Mesenchymal stem cell (in vitro differentiated cells and primary cell): Measurements from ENCODE around the gene ANKRD12.
A peak's percentile ranks its signal among the peaks of the same experiment; 100 is the strongest.

ENCODE experiments used
- DNase-seq: peaks from one replicate; pipeline ENCODE4 v3.0.0-alpha.2; 2013
- H2AFZ ChIP-seq: one replicate; pipeline ENCODE4 v1.6.1; 2013; ENCODE audit warnings: low read depth, mild to moderate bottlenecking, control low read depth, inconsistent platforms, low read length, moderate library complexity
- H2AK5ac ChIP-seq: 2 replicates; pipeline ENCODE4 v1.6.1; 2013; ENCODE audit warnings: low read length, moderate library complexity, mild to moderate bottlenecking, inconsistent platforms; ENCODE audit not compliant: severe bottlenecking
- H2BK120ac ChIP-seq: one replicate; pipeline ENCODE4 v1.6.1; 2013; ENCODE audit warnings: low read depth, mild to moderate bottlenecking, inconsistent platforms, low read length, moderate library complexity
- H2BK12ac ChIP-seq, 2 experiments: one replicate each; pipeline ENCODE4 v1.6.1; 2013; ENCODE audit warnings: inconsistent platforms in 2 of 2, low read length in 2 of 2, mild to moderate bottlenecking in 2 of 2, moderate library complexity in 2 of 2, control low read depth in 1 of 2
- H2BK15ac ChIP-seq: one replicate; pipeline ENCODE4 v1.6.1; 2013; ENCODE audit warnings: mild to moderate bottlenecking, low read depth, inconsistent platforms; ENCODE audit not compliant: poor library complexity, severe bottlenecking
- H2BK5ac ChIP-seq: 2 replicates; pipeline ENCODE4 v1.6.1; 2013; ENCODE audit warnings: low read depth, mild to moderate bottlenecking, low read length, control low read depth, inconsistent platforms; ENCODE audit not compliant: poor library complexity, severe bottlenecking
- H3K14ac ChIP-seq, 2 experiments: one replicate each; pipeline ENCODE4 v1.6.1; 2013; ENCODE audit warnings: inconsistent platforms in 2 of 2, low read length in 2 of 2, control low read depth in 1 of 2, mild to moderate bottlenecking in 1 of 2, moderate library complexity in 1 of 2
- H3K18ac ChIP-seq, 2 experiments: one replicate each; pipeline ENCODE4 v1.6.1; 2013; ENCODE audit warnings: inconsistent platforms in 2 of 2, low read length in 2 of 2, control low read depth in 1 of 2, low read depth in 1 of 2, mild to moderate bottlenecking in 1 of 2
- H3K23ac ChIP-seq, 2 experiments: one replicate each; pipeline ENCODE4 v1.6.1; 2013; ENCODE audit warnings: inconsistent platforms in 2 of 2, low read length in 2 of 2, mild to moderate bottlenecking in 2 of 2, moderate library complexity in 2 of 2, control low read depth in 1 of 2
- H3K27ac ChIP-seq: 2 replicates; pipeline ENCODE4 v1.5.1; 2013; ENCODE audit warnings: mild to moderate bottlenecking, moderate library complexity, low read length, control low read depth, inconsistent platforms; ENCODE audit not compliant: poor library complexity, severe bottlenecking
- H3K27me3 ChIP-seq, 2 experiments: 2 replicates each; pipeline versions ENCODE4 v1.6.1 to v1.7.0; 2013; ENCODE audit warnings: low read length in 2 of 2, mild to moderate bottlenecking in 2 of 2, moderate library complexity in 2 of 2, control low read depth in 1 of 2, inconsistent platforms in 1 of 2; ENCODE audit not compliant: control insufficient read depth in 1 of 2, insufficient read depth in 1 of 2
- H3K36me3 ChIP-seq, 2 experiments: 2 replicates each; pipeline versions ENCODE4 v1.6.1 to v1.7.0; 2013; ENCODE audit warnings: low read length in 2 of 2, control low read depth in 1 of 2, inconsistent platforms in 1 of 2, low read depth in 1 of 2, mild to moderate bottlenecking in 1 of 2; ENCODE audit not compliant: insufficient read depth in 2 of 2, control insufficient read depth in 1 of 2
- H3K4ac ChIP-seq, 2 experiments: one replicate each; pipeline ENCODE4 v1.6.1; 2013; ENCODE audit warnings: inconsistent platforms in 2 of 2, low read length in 2 of 2, mild to moderate bottlenecking in 2 of 2, moderate library complexity in 2 of 2, control low read depth in 1 of 2, low read depth in 1 of 2
- H3K4me1 ChIP-seq: 2 replicates; pipeline ENCODE4 v1.6.1; 2013; ENCODE audit warnings: low read depth, low read length, control low read depth; ENCODE audit not compliant: control insufficient read depth, insufficient read depth
- H3K4me2 ChIP-seq: 2 replicates; pipeline ENCODE4 v1.6.1; 2013; ENCODE audit warnings: low read length, mild to moderate bottlenecking, inconsistent platforms; ENCODE audit not compliant: poor library complexity, severe bottlenecking
- H3K4me3 ChIP-seq, 2 experiments: 2 replicates each; pipeline versions ENCODE4 v1.5.1 to v1.7.0; 2013; ENCODE audit warnings: low read length in 2 of 2, mild to moderate bottlenecking in 2 of 2, control low read depth in 1 of 2, low read depth in 1 of 2; ENCODE audit not compliant: insufficient read depth in 1 of 2
- H3K79me1 ChIP-seq: replicated peaks from 2 replicates; pipeline ENCODE4 v1.6.1; 2013; ENCODE audit warnings: mild to moderate bottlenecking, control low read depth, low read length, inconsistent platforms; ENCODE audit not compliant: poor library complexity, severe bottlenecking
- H3K9ac ChIP-seq: 2 replicates; pipeline ENCODE4 v1.7.0; 2013; ENCODE audit warnings: mild to moderate bottlenecking, low read length, moderate library complexity
- H3K9me3 ChIP-seq: 2 replicates; pipeline ENCODE4 v1.7.0; 2013; ENCODE audit warnings: mild to moderate bottlenecking, low read length; ENCODE audit not compliant: control insufficient read depth
- H4K8ac ChIP-seq: one replicate; pipeline ENCODE4 v1.6.1; 2013; ENCODE audit warnings: inconsistent platforms, mild to moderate bottlenecking, low read length, moderate library complexity
- H4K91ac ChIP-seq: one replicate; pipeline ENCODE4 v1.6.1; 2013; ENCODE audit warnings: mild to moderate bottlenecking, low read length, inconsistent platforms
- WGBS: methylation state at CpG from one replicate; pipeline ENCODE4 v1.1.7; 2013; ENCODE audit warnings: mixed read lengths; 5-methylcytosine and 5-hydroxymethylcytosine counted together

Gene ANKRD12

GRCh38 chr18:9181275-9181674, 44.7 kb downstream of the ANKRD12 start:
- no peak overlapping the region for H4K91ac ChIP-seq
- H3K79me1 ChIP-seq, result peaks cover 10% of the 10 kb centered on the region
- H2BK15ac ChIP-seq, result no peak overlapping the region
- no peaks in the 10 kb centered on the region for H3K9me3 ChIP-seq
- no peak overlapping the region for H2AFZ ChIP-seq
- DNase-seq, result no peak
- H3K14ac ChIP-seq, result no peak overlapping the region
- peak overlapping the region; percentile 66 for H2BK5ac ChIP-seq
- H3K4me1 ChIP-seq, result no peaks in the 10 kb centered on the region
- 100% methylated on average over 1 of the region's 3 CpGs for WGBS
- H3K9ac ChIP-seq, result peak overlapping the region; percentile 38
- no peak overlapping the region for H4K8ac ChIP-seq
- no peak overlapping the region for H3K4me2 ChIP-seq
- H2BK12ac ChIP-seq, result no peak overlapping the region
- no peak overlapping the region for H3K18ac ChIP-seq
- H2AK5ac ChIP-seq, result no peak overlapping the region
- H3K4me3 ChIP-seq, result peak overlapping the region in 1 of 2 experiments; percentile 44
- H3K27ac ChIP-seq, result no peak overlapping the region
- H3K27me3 ChIP-seq, result no peaks in the 10 kb centered on the region
- H3K36me3 ChIP-seq, result peaks cover 3 to 46% of the 10 kb centered on the region in 2 experiments
- H2BK120ac ChIP-seq, result no peak overlapping the region
- no peak overlapping the region for H3K4ac ChIP-seq
- no peak overlapping the region for H3K23ac ChIP-seq

- no peak overlapping the region for H3K27ac ChIP-seq
- H3K9me3 ChIP-seq, result no peaks in the 10 kb centered on the region
- no peak overlapping the region for H2AFZ ChIP-seq
- H2BK12ac ChIP-seq, result no peak overlapping the region
- H2BK15ac ChIP-seq, result no peak overlapping the region
- H2BK5ac ChIP-seq, result no peak overlapping the region
- H3K18ac ChIP-seq, result no peak overlapping the region
- H2BK120ac ChIP-seq, result no peak overlapping the region
- peaks cover 8 to 56% of the 10 kb centered on the region in 2 experiments for H3K36me3 ChIP-seq
- H3K79me1 ChIP-seq, result peaks cover 10% of the 10 kb centered on the region
- DNase-seq, result no peak
- no peaks in the 10 kb centered on the region for H3K27me3 ChIP-seq
- H3K14ac ChIP-seq, result no peak overlapping the region
- no peak overlapping the region for H3K4me3 ChIP-seq
- WGBS, result 69% methylated on average over 4 of the region's 5 CpGs
- H3K4ac ChIP-seq, result no peak overlapping the region
- no peak overlapping the region for H3K9ac ChIP-seq
- H4K91ac ChIP-seq, result no peak overlapping the region
- no peak overlapping the region for H2AK5ac ChIP-seq
- no peak overlapping the region for H3K4me2 ChIP-seq
- H3K4me1 ChIP-seq, result no peaks in the 10 kb centered on the region
- no peak overlapping the region for H4K8ac ChIP-seq
- H3K23ac ChIP-seq, result no peak overlapping the region
Measured at GRCh38 chr18:9182852-9183399, 46.3 kb downstream of the ANKRD12 start.

- Histone ChIP-seq H3K4ac (no peak overlapping the region), H3K27me3 (no peaks in the 10 kb centered on the region), H2AFZ (no peak overlapping the region), H3K18ac (no peak overlapping the region), H3K79me1 (peaks cover 12% of the 10 kb centered on the region), H3K14ac (no peak overlapping the region), H3K4me2 (no peak overlapping the region), H3K9me3 (no peaks in the 10 kb centered on the region), H2BK5ac (no peak overlapping the region), H3K27ac (no peak overlapping the region), H2AK5ac (no peak overlapping the region), H3K4me3 (no peak overlapping the region), H3K23ac (no peak overlapping the region), H4K91ac (no peak overlapping the region), H2BK120ac (no peak overlapping the region), H2BK15ac (no peak overlapping the region), H2BK12ac (no peak overlapping the region), H3K4me1 (no peaks in the 10 kb centered on the region), H3K36me3 (peaks cover 8 to 77% of the 10 kb centered on the region in 2 experiments), H3K9ac (no peak overlapping the region), H4K8ac (no peak overlapping the region)
- no peak for DNase-seq
- 96% methylated on average over 4 of the region's 4 CpGs for WGBS
Measured at GRCh38 chr18:9184998-9185613, 48.5 kb downstream of the ANKRD12 start.

- H3K23ac ChIP-seq, result no peak overlapping the region
- H2BK12ac ChIP-seq, result no peak overlapping the region
- no peak for DNase-seq
- WGBS, result 100% methylated on average over 3 of the region's 3 CpGs
- H2AK5ac ChIP-seq, result no peak overlapping the region
- no peak overlapping the region for H3K4ac ChIP-seq
- H3K27ac ChIP-seq, result no peak overlapping the region
- H4K8ac ChIP-seq, result no peak overlapping the region
- peaks cover 13 to 98% of the 10 kb centered on the region in 2 experiments for H3K36me3 ChIP-seq
- no peak overlapping the region for H3K9ac ChIP-seq
- H3K14ac ChIP-seq, result no peak overlapping the region
- H2BK5ac ChIP-seq, result no peak overlapping the region
- H3K4me2 ChIP-seq, result no peak overlapping the region
- H3K9me3 ChIP-seq, result no peaks in the 10 kb centered on the region
- H2BK15ac ChIP-seq, result no peak overlapping the region
- no peak overlapping the region for H3K4me3 ChIP-seq
- peaks cover 24% of the 10 kb centered on the region for H3K79me1 ChIP-seq
- no peak overlapping the region for H4K91ac ChIP-seq
- no peak overlapping the region for H2BK120ac ChIP-seq
- H3K4me1 ChIP-seq, result no peaks in the 10 kb centered on the region
- no peaks in the 10 kb centered on the region for H3K27me3 ChIP-seq
- no peak overlapping the region for H3K18ac ChIP-seq
- no peak overlapping the region for H2AFZ ChIP-seq
Measured at GRCh38 chr18:9188359-9189231, 52.0 kb downstream of the ANKRD12 start.
